GM19463 (cell line): Measurements from ENCODE around the gene DDX50.
"Not testable (repeated sequence)": the region's sequence is repeated elsewhere in the genome, so short reads cannot be mapped to it uniquely, and the experiment has no call there.

Experiments used
- ATAC-seq: cut with Tn5 transposase; IDR thresholded peaks from one replicate; pipeline ENCODE4 v1.9.1; 2021; ENCODE audit warnings: mild to moderate bottlenecking, moderate library complexity; ENCODE audit not compliant: unreplicated experiment

The DDX50 gene

GRCh38 chr10:68900427-68901104, 549 bp upstream of the DDX50 start:
- ATAC-seq = peak; percentile 29

GRCh38 chr10:68902382-68902781, 1.3 kb downstream of the DDX50 start:
- no peak for ATAC-seq

GRCh38 chr10:68924593-68924992, 23.5 kb downstream of the DDX50 start:
- ATAC-seq = no peak

DNA sequence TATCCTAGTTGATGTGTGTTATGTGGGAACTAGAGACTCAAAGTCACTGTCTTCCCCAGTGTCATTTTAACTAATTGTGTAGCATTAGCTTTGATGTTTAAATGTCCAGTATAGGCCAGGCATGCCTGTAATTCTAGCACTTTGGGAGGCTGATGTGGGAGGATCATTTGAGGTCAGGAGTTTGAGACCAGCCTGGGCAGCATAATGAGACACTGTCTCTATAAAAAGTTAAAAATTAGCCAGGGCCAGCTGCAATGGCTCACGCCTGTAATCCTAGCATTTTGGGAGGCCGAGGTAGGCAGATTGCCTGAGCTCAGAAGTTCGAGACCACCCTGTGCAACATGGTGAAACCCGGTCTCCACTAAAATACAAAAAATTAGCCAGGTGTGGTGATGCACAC, 24.4 kb downstream of the DDX50 start:
- no peak for ATAC-seq

GRCh38 chr10:68929157-68929556, 28.0 kb downstream of the DDX50 start:
- not testable (repeated sequence) for ATAC-seq

GRCh38 chr10:68929888-68930287, 28.8 kb downstream of the DDX50 start:
- not testable (repeated sequence) for ATAC-seq

DNA sequence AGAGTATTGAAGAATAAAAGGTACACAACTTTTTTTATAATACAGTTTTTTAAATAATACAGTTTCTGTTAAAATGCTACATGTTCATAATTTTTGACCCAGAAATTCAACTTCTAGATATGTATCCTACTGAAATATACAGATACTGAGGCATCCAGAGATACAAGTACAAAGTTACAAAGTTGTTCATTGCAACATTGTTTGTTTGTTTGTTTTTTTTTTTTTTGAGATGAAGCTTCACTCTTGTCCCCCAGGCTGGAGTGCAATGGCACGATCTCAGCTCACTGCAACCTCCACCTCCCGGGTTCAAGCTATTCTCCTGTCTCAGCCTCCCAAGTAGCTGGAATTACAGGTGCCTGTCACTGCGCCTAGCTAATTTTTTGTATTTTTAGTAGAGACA, 31.7 kb downstream of the DDX50 start:
- not testable (repeated sequence) for ATAC-seq

GRCh38 chr10:68934994-68935393, 33.9 kb downstream of the DDX50 start:
- no peak for ATAC-seq

DNA sequence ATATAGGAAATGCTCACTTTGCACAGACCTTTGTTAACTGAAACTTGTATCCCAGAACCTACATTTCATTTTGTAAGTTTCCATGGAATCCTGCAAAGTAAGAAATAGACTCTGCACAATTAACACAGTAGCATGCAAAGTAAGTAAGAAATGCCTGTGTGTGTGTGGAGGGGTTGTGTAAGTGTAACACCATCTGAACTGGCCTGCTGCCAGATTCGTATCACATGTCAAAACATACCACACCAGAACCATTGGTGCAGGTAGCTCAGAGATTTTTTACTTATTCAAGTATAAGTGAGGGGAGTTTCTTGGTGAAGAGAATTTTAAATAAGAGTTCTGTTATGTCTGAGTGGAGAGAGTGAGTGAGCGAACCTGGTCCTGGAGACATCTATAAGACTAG, 37.0 kb downstream of the DDX50 start:
- ATAC-seq = no peak

DNA sequence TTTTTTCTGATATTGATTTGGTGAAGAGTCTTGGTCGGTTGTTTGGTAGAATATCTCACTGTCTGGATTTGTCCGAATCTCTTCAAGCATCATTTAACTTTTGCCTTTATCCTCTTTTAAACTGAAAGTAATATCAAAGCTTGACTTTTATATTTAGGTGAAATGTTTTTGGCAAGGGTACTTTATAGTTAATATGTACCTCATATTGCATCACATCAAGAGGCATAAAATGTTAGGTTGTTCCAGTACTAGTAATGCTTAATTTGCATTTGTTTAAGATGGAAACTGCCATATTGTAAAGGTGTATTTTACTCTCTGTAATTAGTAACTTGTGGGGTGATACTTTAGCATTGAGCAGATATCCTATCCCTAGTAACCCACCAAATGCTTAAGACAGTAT, 37.8 kb downstream of the DDX50 start:
- no peak for ATAC-seq

DNA sequence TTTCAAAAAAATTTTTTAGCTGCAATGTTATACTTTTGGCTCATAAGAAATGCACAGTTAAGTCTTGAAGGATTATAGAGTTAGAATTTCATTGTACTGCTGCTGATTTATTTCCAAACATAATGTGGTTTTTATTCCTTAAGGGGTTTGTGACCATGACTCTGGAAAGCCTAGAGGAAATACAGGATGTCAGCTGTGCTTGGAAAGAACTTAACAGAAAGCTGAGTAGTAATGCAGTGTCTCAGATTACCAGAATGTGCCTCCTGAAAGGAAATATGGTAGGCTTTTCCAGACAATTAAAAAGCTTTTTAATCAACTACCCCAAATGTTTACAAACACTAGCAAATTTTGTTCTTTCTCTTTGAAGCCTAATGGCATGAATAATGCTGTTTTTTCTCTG, 39.8 kb downstream of the DDX50 start:
- ATAC-seq = not testable (repeated sequence)

- no peak for ATAC-seq
These were observed 49.5 kb downstream of the DDX50 start for GRCh38 chr10:68950598-68950997.

DNA sequence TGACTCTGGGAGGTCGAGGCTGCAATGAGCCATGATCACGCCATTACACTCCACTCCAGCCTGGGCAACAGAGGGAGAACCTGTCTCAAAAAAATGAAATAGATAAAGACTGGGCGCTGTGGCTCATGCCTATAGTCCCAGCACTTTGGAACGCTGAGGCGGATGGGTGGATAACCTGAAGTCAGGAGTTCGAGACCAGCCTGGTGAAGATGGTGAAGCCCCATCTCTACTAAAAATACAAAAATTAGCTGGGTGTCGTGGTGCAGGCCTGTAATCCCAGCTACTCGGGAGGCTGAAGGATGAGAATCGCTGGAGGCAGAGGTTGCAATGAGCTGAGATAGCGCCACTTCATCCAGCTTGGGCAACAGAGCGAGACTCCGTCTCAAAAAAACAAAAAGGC, 53.8 kb downstream of the DDX50 start:
- ATAC-seq = no peak

- no peak for ATAC-seq
These were observed 54.3 kb downstream of the DDX50 start for GRCh38 chr10:68955355-68955831.

DNA sequence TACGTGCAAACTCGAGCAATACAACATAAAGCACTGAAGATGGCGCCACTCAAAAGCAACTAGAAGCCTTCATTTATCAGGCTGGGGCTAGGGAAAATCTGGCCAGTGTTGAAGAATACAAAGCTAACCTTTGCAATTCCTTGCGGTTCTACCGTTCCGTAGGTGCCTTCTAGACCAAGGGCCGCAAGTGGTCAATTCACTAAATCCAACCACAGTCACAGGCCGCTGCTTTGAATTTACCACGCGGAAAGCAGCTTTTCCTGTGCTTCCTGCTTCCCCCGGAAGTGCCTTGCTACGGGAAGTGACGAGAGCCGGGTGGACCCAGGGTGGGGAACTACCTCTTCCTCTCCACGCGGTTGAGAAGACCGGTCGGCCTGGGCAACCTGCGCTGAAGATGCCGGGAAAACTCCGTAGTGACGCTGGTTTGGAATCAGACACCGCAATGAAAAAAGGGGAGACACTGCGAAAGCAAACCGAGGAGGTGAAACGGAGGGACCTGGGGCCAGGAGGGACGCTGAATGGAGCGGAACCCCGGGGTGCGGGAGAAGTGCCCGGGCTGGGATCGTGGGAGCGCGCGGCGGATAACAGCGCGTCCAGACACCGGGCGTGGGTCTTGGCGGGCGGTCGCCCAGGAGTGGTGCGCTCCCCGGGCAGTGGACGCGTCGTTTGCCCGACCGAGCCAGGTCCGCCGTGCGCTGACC, 54.9 kb downstream of the DDX50 start, which contains the start of gene DDX21:
TSS of gene DDX21 (plus strand) at position 339 of the 701 bp plus-strand sequence. CDS start at position 395, 56 bp downstream.
- ATAC-seq = peak; percentile 91

DNA sequence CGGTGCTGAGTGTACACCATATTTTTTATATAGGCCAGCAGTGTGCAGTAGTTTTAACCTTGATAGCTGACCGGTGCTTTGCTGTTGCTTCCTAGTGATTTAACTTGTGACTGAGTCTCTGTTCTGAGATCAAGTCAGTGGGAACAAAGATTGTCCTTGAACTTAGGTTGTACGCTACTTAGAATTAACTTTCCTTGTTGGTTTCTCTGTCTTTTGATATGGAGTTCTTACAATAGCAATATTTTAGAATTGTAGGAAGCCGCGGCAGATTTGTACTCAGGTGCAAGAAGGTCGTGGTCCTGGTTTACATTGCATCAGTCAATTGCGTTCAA, 56.1 kb downstream of the DDX50 start:
- no peak for ATAC-seq

GRCh38 chr10:68957654-68958053, 56.5 kb downstream of the DDX50 start:
- ATAC-seq = no peak

DNA sequence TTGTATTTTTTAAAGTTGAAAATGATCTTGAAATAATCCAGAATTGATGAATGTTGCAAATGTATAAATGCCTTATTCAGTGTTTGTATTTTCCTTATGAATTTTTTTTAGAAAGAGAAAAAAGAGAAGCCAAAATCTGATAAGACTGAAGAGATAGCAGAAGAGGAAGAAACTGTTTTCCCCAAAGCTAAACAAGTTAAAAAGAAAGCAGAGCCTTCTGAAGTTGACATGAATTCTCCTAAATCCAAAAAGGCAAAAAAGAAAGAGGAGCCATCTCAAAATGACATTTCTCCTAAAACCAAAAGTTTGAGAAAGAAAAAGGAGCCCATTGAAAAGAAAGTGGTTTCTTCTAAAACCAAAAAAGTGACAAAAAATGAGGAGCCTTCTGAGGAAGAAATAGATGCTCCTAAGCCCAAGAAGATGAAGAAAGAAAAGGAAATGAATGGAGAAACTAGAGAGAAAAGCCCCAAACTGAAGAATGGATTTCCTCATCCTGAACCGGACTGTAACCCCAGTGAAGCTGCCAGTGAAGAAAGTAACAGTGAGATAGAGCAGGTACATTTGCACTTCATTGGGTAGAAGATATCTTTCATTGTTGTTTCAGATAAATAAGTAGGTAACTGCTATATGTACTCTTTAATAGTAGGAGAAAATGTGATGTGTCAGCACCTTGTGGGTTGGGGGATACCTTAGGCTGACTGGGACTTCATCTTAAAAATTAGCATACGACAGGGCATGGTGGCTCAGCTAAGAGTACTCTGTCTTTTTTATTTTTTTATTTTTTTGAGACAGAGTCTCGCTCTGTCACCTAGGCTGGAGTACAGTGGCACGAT, 58.8 kb downstream of the DDX50 start:
- ATAC-seq = no peak

GRCh38 chr10:68963151-68963550, 62.0 kb downstream of the DDX50 start:
- ATAC-seq = no peak

GRCh38 chr10:68973975-68974374, 72.9 kb downstream of the DDX50 start:
- no peak for ATAC-seq

DNA sequence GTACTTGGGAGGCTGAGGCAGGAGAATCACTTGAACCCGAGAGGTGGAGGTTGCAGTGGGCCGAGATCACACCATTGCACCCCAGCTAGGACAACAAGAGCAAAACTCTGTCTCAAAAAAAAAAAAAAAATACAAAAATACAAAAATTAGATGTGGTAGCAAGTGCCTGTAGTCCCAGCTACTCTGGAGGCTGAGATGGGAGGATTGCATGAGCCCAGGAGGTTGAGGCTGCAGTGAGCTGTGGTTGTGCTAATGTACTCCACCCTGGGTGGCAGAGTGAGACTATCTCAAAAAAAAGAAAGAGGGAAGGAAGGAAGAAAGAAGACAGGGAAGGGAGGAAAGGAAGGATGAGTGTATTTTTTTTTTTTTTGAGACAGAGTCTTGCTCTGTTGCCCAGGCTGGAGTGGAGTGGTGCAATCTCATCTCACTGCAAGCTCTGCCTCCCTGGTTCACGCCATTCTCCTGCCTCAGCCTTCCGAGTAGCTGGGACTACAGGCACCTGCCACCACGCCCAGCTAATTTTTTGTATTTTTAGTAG, 74.9 kb downstream of the DDX50 start:
- ATAC-seq = not testable (repeated sequence)
